ENCODE measurements around the gene FEZF2.

The FEZF2 gene

GRCh38 chr3:62373215-62373614 lies at the start of gene FEZF2:
Gene FEZF2 (minus strand): TSS chr3:62373550. CDS start chr3:62372868, 682 bp downstream.
- peaks cover 4% of the 10 kb centered on the region for H3K4me1 ChIP-seq (ENCODE audit: control insufficient read depth, insufficient read depth, low read length)
- H3K36me3 ChIP-seq (ENCODE audit: control insufficient read depth, insufficient read depth, low read length), result no peaks in the 10 kb centered on the region
- H3K4me3 ChIP-seq (ENCODE audit: low read length), result no peak within 1 kb of the TSS
- no peak within 1 kb of the TSS for H3K27ac ChIP-seq (ENCODE audit: low read depth, low read length)
- H3K9ac ChIP-seq (ENCODE audit: low read length), result no peak within 1 kb of the TSS
- peaks cover 46% of the 10 kb centered on the region for H3K27me3 ChIP-seq (ENCODE audit: control insufficient read depth, insufficient read depth, low read length)

- H3K27ac ChIP-seq (ENCODE audit: low read depth, low read length), result no peak overlapping the region
- no peaks in the 10 kb centered on the region for H3K4me1 ChIP-seq (ENCODE audit: control insufficient read depth, insufficient read depth, low read length)
- no peak overlapping the region for H3K9ac ChIP-seq (ENCODE audit: low read length)
- no peaks in the 10 kb centered on the region for H3K27me3 ChIP-seq (ENCODE audit: control insufficient read depth, insufficient read depth, low read length)
- no peak overlapping the region for H3K4me3 ChIP-seq (ENCODE audit: low read length)
- H3K36me3 ChIP-seq (ENCODE audit: control insufficient read depth, insufficient read depth, low read length), result no peaks in the 10 kb centered on the region
Observed at GRCh38 chr3:62421207-62421606, 47.9 kb upstream of the FEZF2 start.

GRCh38 chr3:62416144-62416543 lies 42.8 kb upstream of the FEZF2 start:
- Histone ChIP-seq H3K9ac (ENCODE audit: low read length) (no peak overlapping the region), H3K4me1 (ENCODE audit: control insufficient read depth, insufficient read depth, low read length) (no peaks in the 10 kb centered on the region), H3K36me3 (ENCODE audit: control insufficient read depth, insufficient read depth, low read length) (no peaks in the 10 kb centered on the region)

GRCh38 chr3:62415312-62415801 lies 42.0 kb upstream of the FEZF2 start:
- Histone ChIP-seq H3K4me3 (ENCODE audit: low read length) (no peak overlapping the region), H3K9ac (ENCODE audit: low read length) (no peak overlapping the region), H3K27ac (ENCODE audit: low read depth, low read length) (no peak overlapping the region), H3K27me3 (ENCODE audit: control insufficient read depth, insufficient read depth, low read length) (no peaks in the 10 kb centered on the region), H3K4me1 (ENCODE audit: control insufficient read depth, insufficient read depth, low read length) (no peaks in the 10 kb centered on the region), H3K36me3 (ENCODE audit: control insufficient read depth, insufficient read depth, low read length) (no peaks in the 10 kb centered on the region)

More at GRCh38 chr3:62416144-62416543, 42.8 kb upstream of the FEZF2 start:
- no peak overlapping the region for H3K27ac ChIP-seq (ENCODE audit: low read depth, low read length)
- no peak overlapping the region for H3K4me3 ChIP-seq (ENCODE audit: low read length)
- H3K27me3 ChIP-seq (ENCODE audit: control insufficient read depth, insufficient read depth, low read length), result no peaks in the 10 kb centered on the region

- H3K27ac ChIP-seq (ENCODE audit: low read depth, low read length), result no peak overlapping the region
- no peak overlapping the region for H3K9ac ChIP-seq (ENCODE audit: low read length)
- no peaks in the 10 kb centered on the region for H3K36me3 ChIP-seq (ENCODE audit: control insufficient read depth, insufficient read depth, low read length)
- H3K4me3 ChIP-seq (ENCODE audit: low read length), result no peak overlapping the region
- no peaks in the 10 kb centered on the region for H3K27me3 ChIP-seq (ENCODE audit: control insufficient read depth, insufficient read depth, low read length)
- no peaks in the 10 kb centered on the region for H3K4me1 ChIP-seq (ENCODE audit: control insufficient read depth, insufficient read depth, low read length)
Observed at GRCh38 chr3:62414786-62415185, 41.4 kb upstream of the FEZF2 start.

- Histone ChIP-seq H3K36me3 (ENCODE audit: control insufficient read depth, insufficient read depth, low read length) (no peaks in the 10 kb centered on the region), H3K9ac (ENCODE audit: low read length) (no peak overlapping the region), H3K27me3 (ENCODE audit: control insufficient read depth, insufficient read depth, low read length) (no peaks in the 10 kb centered on the region)
Observed at GRCh38 chr3:62413687-62414086, 40.3 kb upstream of the FEZF2 start.

GRCh38 chr3:62406945-62407344 lies 33.6 kb upstream of the FEZF2 start:
- H3K27ac ChIP-seq (ENCODE audit: low read depth, low read length), result no peak overlapping the region
- no peaks in the 10 kb centered on the region for H3K4me1 ChIP-seq (ENCODE audit: control insufficient read depth, insufficient read depth, low read length)
- no peaks in the 10 kb centered on the region for H3K36me3 ChIP-seq (ENCODE audit: control insufficient read depth, insufficient read depth, low read length)
- no peak overlapping the region for H3K9ac ChIP-seq (ENCODE audit: low read length)
- no peak overlapping the region for H3K4me3 ChIP-seq (ENCODE audit: low read length)
- H3K27me3 ChIP-seq (ENCODE audit: control insufficient read depth, insufficient read depth, low read length), result no peaks in the 10 kb centered on the region

More at GRCh38 chr3:62413687-62414086, 40.3 kb upstream of the FEZF2 start:
- Histone ChIP-seq H3K27ac (ENCODE audit: low read depth, low read length) (no peak overlapping the region), H3K4me3 (ENCODE audit: low read length) (no peak overlapping the region), H3K4me1 (ENCODE audit: control insufficient read depth, insufficient read depth, low read length) (no peaks in the 10 kb centered on the region)

GRCh38 chr3:62405566-62405965 lies 32.2 kb upstream of the FEZF2 start:
- Histone ChIP-seq H3K27me3 (ENCODE audit: control insufficient read depth, insufficient read depth, low read length) (no peaks in the 10 kb centered on the region), H3K4me3 (ENCODE audit: low read length) (no peak overlapping the region), H3K9ac (ENCODE audit: low read length) (no peak overlapping the region), H3K4me1 (ENCODE audit: control insufficient read depth, insufficient read depth, low read length) (no peaks in the 10 kb centered on the region), H3K36me3 (ENCODE audit: control insufficient read depth, insufficient read depth, low read length) (no peaks in the 10 kb centered on the region), H3K27ac (ENCODE audit: low read depth, low read length) (no peak overlapping the region)

- H3K27ac ChIP-seq (ENCODE audit: low read depth, low read length), result no peak overlapping the region
- H3K4me1 ChIP-seq (ENCODE audit: control insufficient read depth, insufficient read depth, low read length), result no peaks in the 10 kb centered on the region
- H3K4me3 ChIP-seq (ENCODE audit: low read length), result no peak overlapping the region
- H3K9ac ChIP-seq (ENCODE audit: low read length), result no peak overlapping the region
- H3K36me3 ChIP-seq (ENCODE audit: control insufficient read depth, insufficient read depth, low read length), result no peaks in the 10 kb centered on the region
- H3K27me3 ChIP-seq (ENCODE audit: control insufficient read depth, insufficient read depth, low read length), result no peaks in the 10 kb centered on the region
Observed at GRCh38 chr3:62405135-62405534, 31.8 kb upstream of the FEZF2 start.

GRCh38 chr3:62404321-62404720 lies 31.0 kb upstream of the FEZF2 start:
- Histone ChIP-seq H3K27me3 (ENCODE audit: control insufficient read depth, insufficient read depth, low read length) (no peaks in the 10 kb centered on the region), H3K9ac (ENCODE audit: low read length) (no peak overlapping the region), H3K4me1 (ENCODE audit: control insufficient read depth, insufficient read depth, low read length) (no peaks in the 10 kb centered on the region), H3K4me3 (ENCODE audit: low read length) (no peak overlapping the region), H3K36me3 (ENCODE audit: control insufficient read depth, insufficient read depth, low read length) (no peaks in the 10 kb centered on the region), H3K27ac (ENCODE audit: low read depth, low read length) (no peak overlapping the region)

- no peak overlapping the region for H3K4me3 ChIP-seq (ENCODE audit: low read length)
- H3K9ac ChIP-seq (ENCODE audit: low read length), result no peak overlapping the region
- H3K36me3 ChIP-seq (ENCODE audit: control insufficient read depth, insufficient read depth, low read length), result no peaks in the 10 kb centered on the region
- H3K27ac ChIP-seq (ENCODE audit: low read depth, low read length), result no peak overlapping the region
- H3K27me3 ChIP-seq (ENCODE audit: control insufficient read depth, insufficient read depth, low read length), result no peaks in the 10 kb centered on the region
- no peaks in the 10 kb centered on the region for H3K4me1 ChIP-seq (ENCODE audit: control insufficient read depth, insufficient read depth, low read length)
Observed at GRCh38 chr3:62403765-62404164, 30.4 kb upstream of the FEZF2 start.

- no peaks in the 10 kb centered on the region for H3K27me3 ChIP-seq (ENCODE audit: control insufficient read depth, insufficient read depth, low read length)
- no peak overlapping the region for H3K4me3 ChIP-seq (ENCODE audit: low read length)
- H3K9ac ChIP-seq (ENCODE audit: low read length), result no peak overlapping the region
- H3K27ac ChIP-seq (ENCODE audit: low read depth, low read length), result no peak overlapping the region
- H3K4me1 ChIP-seq (ENCODE audit: control insufficient read depth, insufficient read depth, low read length), result no peaks in the 10 kb centered on the region
- no peaks in the 10 kb centered on the region for H3K36me3 ChIP-seq (ENCODE audit: control insufficient read depth, insufficient read depth, low read length)
Observed at GRCh38 chr3:62392626-62393292, 19.4 kb upstream of the FEZF2 start.

GRCh38 chr3:62387251-62387650 lies 13.9 kb upstream of the FEZF2 start:
- H3K4me3 ChIP-seq (ENCODE audit: low read length), result no peak overlapping the region

More at GRCh38 chr3:62387251-62387650, 13.9 kb upstream of the FEZF2 start:
- Histone ChIP-seq H3K36me3 (ENCODE audit: control insufficient read depth, insufficient read depth, low read length) (no peaks in the 10 kb centered on the region), H3K27ac (ENCODE audit: low read depth, low read length) (no peak overlapping the region), H3K4me1 (ENCODE audit: control insufficient read depth, insufficient read depth, low read length) (no peaks in the 10 kb centered on the region), H3K9ac (ENCODE audit: low read length) (no peak overlapping the region), H3K27me3 (ENCODE audit: control insufficient read depth, insufficient read depth, low read length) (no peaks in the 10 kb centered on the region)

Data from rectal smooth muscle tissue (tissue), 1 donor.